H7 (cell line): ENCODE results near the gene NUP214. TPM values are rescaled to one million over a fixed set of nuclear protein-coding genes. Genes with fewer than 3 reads are reported as not detected.

Source experiments
- DNase-seq: peaks from one replicate; pipeline ENCODE4 v3.0.0; 2012
- H3K27me3 ChIP-seq: 2 replicates; pipeline ENCODE4 v1.6.0; 2011; ENCODE audit warnings: mild to moderate bottlenecking, low read length; ENCODE audit not compliant: control insufficient read depth, insufficient read depth
- H3K36me3 ChIP-seq: replicated peaks from 2 replicates; pipeline ENCODE4 v1.5.1; 2011; ENCODE audit warnings: low read length; ENCODE audit not compliant: control insufficient read depth, insufficient read depth
- H3K4me3 ChIP-seq: 2 replicates; pipeline ENCODE4 v1.5.1; 2011; ENCODE audit warnings: low read depth, mild to moderate bottlenecking, control low read depth, low read length, moderate library complexity; ENCODE audit not compliant: insufficient read depth
- total RNA-seq: library from RNA; depleted of rRNA; stranded (reverse); fragments of >200 nt; shearing (Covaris generic); gene quantifications from 2 replicates; pipeline ENCODE4 v1.2.3, GENCODE V29; 2014; rRNA removed

NUP214 gene
- 20.6 and 26.5 TPM in 2 replicates for total RNA-seq

GRCh38 chr9:131125288-131126058, at the start of gene NUP214:
NUP214 (plus strand) TSS chr9:131125586; CDS start chr9:131125705, 119 bp downstream.
- Histone ChIP-seq H3K27me3 (no peaks in the 10 kb centered on the region), H3K36me3 (peaks cover 26% of the 10 kb centered on the region), H3K4me3 (peak within 1 kb of the TSS; percentile 99)
- peak; percentile 99 for DNase-seq

DNA sequence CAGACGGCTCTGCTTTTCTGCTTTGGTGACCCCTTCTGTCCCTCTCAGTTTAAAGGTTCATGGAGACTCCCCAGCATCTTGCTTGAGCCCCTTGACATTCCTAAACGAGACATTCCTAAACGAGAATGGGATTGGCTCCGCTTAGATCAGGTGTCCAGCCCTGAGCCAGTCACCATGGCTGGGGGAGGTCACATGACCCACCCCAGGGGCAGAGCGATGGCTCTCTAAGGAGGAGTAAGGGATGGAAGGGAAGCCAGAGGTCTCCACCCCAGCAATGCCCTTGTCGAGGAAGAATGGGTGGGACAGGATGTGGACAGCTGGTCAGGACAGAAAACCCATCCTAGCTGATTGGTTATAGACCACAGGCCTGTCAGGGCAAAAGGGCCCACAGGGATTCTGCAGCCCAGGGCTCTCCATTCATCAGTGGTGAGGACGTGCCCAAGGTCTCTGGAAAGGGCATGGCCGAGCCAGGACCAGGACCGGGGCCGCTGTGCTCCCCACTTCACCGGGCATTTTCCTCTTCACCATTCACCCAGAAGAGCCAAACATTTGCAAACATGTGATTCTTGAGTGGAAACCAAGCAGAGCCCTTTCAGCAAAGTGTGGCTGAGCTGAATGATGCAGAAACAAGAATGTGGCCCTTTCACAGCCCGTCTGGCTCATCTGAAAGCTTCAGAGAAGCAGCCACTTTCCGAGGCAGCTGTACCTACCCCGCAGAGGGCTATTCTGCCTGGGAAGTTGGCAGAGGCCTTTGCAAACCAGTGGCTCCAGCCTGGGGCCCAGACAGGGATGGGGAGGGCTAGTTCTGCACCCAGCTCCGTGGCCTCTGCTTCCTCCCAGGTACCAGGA, 48.8 kb upstream of the NUP214 start:
- Histone ChIP-seq H3K4me3 (no peak overlapping the region), H3K36me3 (peaks cover 7% of the 10 kb centered on the region), H3K27me3 (no peaks in the 10 kb centered on the region)
- DNase-seq, result no peak

- peaks cover 8% of the 10 kb centered on the region for H3K36me3 ChIP-seq
- DNase-seq, result no peak
- H3K27me3 ChIP-seq, result no peaks in the 10 kb centered on the region
- no peak overlapping the region for H3K4me3 ChIP-seq
Observed at GRCh38 chr9:131078427-131079366, 46.7 kb upstream of the NUP214 start.

DNA sequence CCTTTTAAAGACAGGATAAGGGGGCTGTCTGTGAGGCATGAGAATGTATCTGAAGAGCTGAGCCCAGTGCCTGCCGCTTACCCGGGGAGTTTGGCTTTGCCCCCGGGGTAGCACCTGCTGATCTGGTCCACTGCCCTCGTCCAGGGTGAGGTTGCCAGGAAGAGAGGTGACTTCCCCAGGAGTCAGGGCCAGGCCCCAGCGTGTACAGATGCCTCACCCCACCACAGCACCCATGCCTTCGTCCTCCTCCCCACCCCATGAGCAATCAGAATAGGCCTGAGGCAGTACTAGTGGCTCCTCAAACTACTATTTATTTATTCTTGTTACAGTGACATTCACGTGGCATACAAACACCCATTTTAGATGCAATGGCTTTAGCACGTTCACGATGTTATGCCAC, 44.8 kb upstream of the NUP214 start:
- H3K4me3 ChIP-seq, result no peak overlapping the region
- DNase-seq, result no peak
- no peaks in the 10 kb centered on the region for H3K27me3 ChIP-seq
- H3K36me3 ChIP-seq, result peaks cover 8% of the 10 kb centered on the region

- no peak for DNase-seq
- Histone ChIP-seq H3K4me3 (no peak overlapping the region), H3K36me3 (peaks cover 10% of the 10 kb centered on the region), H3K27me3 (no peaks in the 10 kb centered on the region)
Observed at GRCh38 chr9:131081868-131082267, 43.5 kb upstream of the NUP214 start.

DNA sequence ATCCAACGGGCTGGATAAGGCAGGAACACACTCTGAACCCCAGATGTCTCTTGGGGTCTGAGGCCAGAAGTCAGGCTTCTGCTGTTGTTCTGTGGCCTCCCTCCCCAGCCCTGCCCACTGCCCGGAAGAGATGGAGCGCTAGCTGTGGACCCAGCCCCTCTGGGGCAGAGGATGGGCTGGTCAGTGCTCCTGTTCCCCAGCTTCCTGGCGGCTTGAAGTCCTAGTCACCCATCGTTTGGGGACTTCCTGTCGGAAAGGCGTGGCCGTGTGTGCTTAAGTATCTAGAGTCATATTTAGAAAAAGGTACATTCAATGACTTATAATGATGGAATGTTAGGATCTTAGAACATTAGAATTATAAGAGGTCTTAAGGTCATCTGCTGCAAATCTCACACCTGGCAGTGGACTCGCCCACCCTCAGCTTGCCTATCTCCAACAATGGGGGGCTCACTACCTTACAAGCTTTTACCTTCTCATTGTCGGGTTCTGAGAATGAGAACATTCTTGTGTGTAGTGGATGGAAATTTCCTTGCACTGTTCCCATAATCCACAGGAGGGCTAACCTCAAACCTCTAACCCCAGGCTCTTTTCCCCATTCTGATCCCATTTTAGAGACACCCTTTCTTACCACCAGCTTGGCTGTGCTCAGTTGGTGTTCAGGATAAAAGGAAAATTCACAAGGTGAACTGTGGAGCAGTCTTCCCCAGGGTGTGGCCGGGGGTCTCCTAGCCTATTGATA, 42.4 kb upstream of the NUP214 start:
- Histone ChIP-seq H3K27me3 (no peaks in the 10 kb centered on the region), H3K36me3 (peaks cover 13% of the 10 kb centered on the region)

DNA sequence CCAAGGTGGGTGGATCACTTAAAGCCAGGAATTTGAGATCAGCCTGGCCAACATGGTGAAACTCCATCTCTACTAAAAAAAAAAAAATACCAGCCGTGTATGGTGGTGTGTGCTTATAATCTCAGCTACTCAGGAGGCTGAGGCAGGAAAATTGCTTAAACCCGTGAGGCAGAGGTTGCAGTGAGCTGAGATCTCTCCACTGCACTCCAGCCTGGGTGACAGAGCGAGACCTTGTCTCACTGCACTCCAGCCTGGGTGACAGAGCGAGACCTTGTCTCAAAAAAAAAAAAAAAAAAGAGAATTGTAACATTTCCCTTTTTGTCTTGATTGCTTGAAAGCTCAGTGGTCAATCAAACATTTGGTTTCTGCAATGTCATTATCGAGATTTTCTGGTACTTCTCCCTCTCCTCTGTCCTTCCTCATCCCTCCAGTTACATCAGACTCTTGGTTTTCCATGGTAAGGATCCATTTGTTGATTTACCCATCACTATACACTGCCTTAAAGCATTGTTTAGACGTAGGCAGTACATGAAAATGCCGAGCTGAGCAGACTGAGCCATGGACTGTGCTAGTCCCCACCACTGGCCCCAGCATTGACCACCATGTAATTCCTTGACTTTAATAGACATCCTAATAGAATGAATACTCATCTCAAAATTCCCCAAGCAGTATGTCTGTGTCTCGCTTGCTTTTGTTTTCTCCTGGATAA, 40.6 kb upstream of the NUP214 start:
- Histone ChIP-seq H3K4me3 (no peak overlapping the region), H3K36me3 (peaks cover 13% of the 10 kb centered on the region), H3K27me3 (no peaks in the 10 kb centered on the region)
- no peak for DNase-seq

More for the DNA sequence above, 42.4 kb upstream of the NUP214 start:
- no peak for DNase-seq
- H3K4me3 ChIP-seq, result no peak overlapping the region

DNA sequence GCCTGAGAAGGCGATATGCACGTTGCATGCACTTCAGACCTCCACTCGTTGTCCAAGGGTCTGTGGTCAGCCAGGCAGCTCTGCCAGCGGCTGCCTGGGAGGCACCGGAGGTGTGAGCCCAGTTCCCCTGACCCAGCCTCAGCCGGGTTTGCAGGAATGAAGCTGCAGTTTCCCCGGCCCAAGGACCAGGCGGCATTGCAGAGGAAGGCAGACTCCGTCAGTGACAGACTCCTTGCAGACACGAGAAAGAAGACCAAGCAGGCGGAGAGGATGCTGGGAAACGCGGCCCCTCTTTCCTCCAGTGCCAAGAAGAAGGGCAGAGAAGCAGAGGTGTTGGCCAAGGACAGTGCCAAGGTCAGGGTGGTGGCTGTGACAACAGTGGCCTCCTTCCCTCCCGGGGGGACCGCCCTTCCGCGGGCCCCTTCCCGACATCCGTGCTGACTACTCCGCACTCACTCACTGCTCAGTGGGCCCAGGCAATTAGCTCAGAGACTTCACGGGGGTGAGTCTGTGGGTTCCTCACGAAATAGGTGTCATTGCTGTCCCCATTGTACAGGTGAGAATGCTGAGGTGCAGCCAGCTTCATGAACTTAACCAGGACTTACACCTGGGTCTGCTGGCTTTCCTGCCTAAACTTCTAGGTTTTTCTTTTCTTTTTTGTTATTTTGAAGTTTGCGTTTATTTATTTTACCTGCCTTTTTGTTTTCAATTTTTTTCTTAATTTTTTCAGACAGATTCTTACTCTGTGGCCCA, 39.8 kb upstream of the NUP214 start:
- DNase-seq, result no peak
- H3K4me3 ChIP-seq, result no peak overlapping the region
- peaks cover 16% of the 10 kb centered on the region for H3K36me3 ChIP-seq
- no peaks in the 10 kb centered on the region for H3K27me3 ChIP-seq

- Histone ChIP-seq H3K4me3 (no peak overlapping the region), H3K36me3 (peaks cover 12% of the 10 kb centered on the region), H3K27me3 (no peaks in the 10 kb centered on the region)
- DNase-seq, result no peak
Observed at GRCh38 chr9:131087354-131087893, 38.0 kb upstream of the NUP214 start.

- no peak for DNase-seq
- no peaks in the 10 kb centered on the region for H3K27me3 ChIP-seq
Observed at GRCh38 chr9:131090025-131090787, 35.2 kb upstream of the NUP214 start.

DNA sequence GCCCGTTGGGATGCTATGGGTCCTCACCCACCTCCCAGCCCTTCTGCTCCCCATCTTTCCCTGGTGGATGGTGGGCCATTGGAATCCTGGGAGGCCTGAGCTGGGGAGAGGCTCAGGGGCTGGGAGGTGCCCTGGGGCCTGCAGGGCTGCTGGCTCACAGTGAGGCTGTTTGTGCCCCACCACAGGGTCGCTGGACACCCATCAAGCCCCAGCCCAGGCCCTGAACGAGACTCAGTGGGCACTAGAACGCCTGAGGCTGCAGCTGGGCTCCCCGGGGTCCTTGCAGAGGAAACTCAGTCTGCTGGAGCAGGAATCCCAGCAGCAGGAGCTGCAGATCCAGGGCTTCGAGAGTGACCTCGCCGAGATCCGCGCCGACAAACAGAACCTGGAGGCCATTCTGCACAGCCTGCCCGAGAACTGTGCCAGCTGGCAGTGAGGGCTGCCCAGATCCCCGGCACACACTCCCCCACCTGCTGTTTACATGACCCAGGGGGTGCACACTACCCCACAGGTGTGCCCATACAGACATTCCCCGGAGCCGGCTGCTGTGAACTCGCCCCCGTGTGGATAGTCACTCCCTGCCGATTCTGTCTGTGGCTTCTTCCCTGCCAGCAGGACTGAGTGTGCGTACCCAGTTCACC, 33.9 kb upstream of the NUP214 start:
- no peak for DNase-seq
- Histone ChIP-seq H3K4me3 (no peak overlapping the region), H3K36me3 (peaks cover 11% of the 10 kb centered on the region), H3K27me3 (no peaks in the 10 kb centered on the region)

More at GRCh38 chr9:131090025-131090787, 35.2 kb upstream of the NUP214 start:
- Histone ChIP-seq H3K36me3 (peaks cover 12% of the 10 kb centered on the region), H3K4me3 (no peak overlapping the region)
